Measurements from ENCODE around the gene TBC1D3G. TPM values are rescaled to one million over a fixed set of nuclear protein-coding genes. Genes with fewer than 3 reads are reported as not detected.
"Not testable (repeated sequence)": the region's sequence is repeated elsewhere in the genome, so short reads cannot be mapped to it uniquely, and the experiment has no call there.

The TBC1D3G gene
- 10 to 100 TPM in 1 of 2 donors, not detected in 1; 20.5 TPM for polyA plus RNA-seq

- not testable (repeated sequence) for H3K36me3 ChIP-seq (ENCODE audit: control insufficient read depth in 2 of 2, insufficient read depth in 2 of 2, low read length in 1 of 2); H3K27me3 ChIP-seq (ENCODE audit: control insufficient read depth in 1 of 2, insufficient read depth in 2 of 2, low read length in 2 of 2); H3K4me3 ChIP-seq (ENCODE audit: low read depth in 1 of 2, low read length in 2 of 2); H3K4me1 ChIP-seq (ENCODE audit: control insufficient read depth in 2 of 2, insufficient read depth in 2 of 2, low read length in 1 of 2); H3K9me3 ChIP-seq (ENCODE audit: control insufficient read depth in 2 of 2, insufficient read depth in 1 of 2, low read depth in 1 of 2, low read length in 1 of 2); H3K27ac ChIP-seq (ENCODE audit: low read depth in 2 of 2, low read length in 1 of 2)
- 71% methylated on average over 2 of the region's 9 CpGs; no CpG with 5 or more reads in 1 of the 2 donors for WGBS, 2 donors
Observed at GRCh38 chr17:36323584-36323983, at the start of gene TBC1D3G. TSS of gene TBC1D3G (plus strand) at chr17:36323884. CDS start at chr17:36325412, 1,528 bp downstream.

- H3K4me1 ChIP-seq (ENCODE audit: control insufficient read depth in 2 of 2, insufficient read depth in 2 of 2, low read length in 1 of 2); H3K36me3 ChIP-seq (ENCODE audit: control insufficient read depth in 2 of 2, insufficient read depth in 2 of 2, low read length in 1 of 2); H3K4me3 ChIP-seq (ENCODE audit: low read depth in 1 of 2, low read length in 2 of 2); H3K27ac ChIP-seq (ENCODE audit: low read depth in 2 of 2, low read length in 1 of 2); H3K9me3 ChIP-seq (ENCODE audit: control insufficient read depth in 2 of 2, insufficient read depth in 1 of 2, low read depth in 1 of 2, low read length in 1 of 2); H3K27me3 ChIP-seq (ENCODE audit: control insufficient read depth in 1 of 2, insufficient read depth in 2 of 2, low read length in 2 of 2): not testable (repeated sequence)
- WGBS, 2 donors, result no CpG with 5 or more reads among the region's 1 CpG
Observed at GRCh38 chr17:36283256-36283655, 40.4 kb upstream of the TBC1D3G start.

- H3K27me3 ChIP-seq (ENCODE audit: control insufficient read depth in 1 of 2, insufficient read depth in 2 of 2, low read length in 2 of 2); H3K36me3 ChIP-seq (ENCODE audit: control insufficient read depth in 2 of 2, insufficient read depth in 2 of 2, low read length in 1 of 2); H3K27ac ChIP-seq (ENCODE audit: low read depth in 2 of 2, low read length in 1 of 2); H3K4me1 ChIP-seq (ENCODE audit: control insufficient read depth in 2 of 2, insufficient read depth in 2 of 2, low read length in 1 of 2); H3K4me3 ChIP-seq (ENCODE audit: low read depth in 1 of 2, low read length in 2 of 2); H3K9me3 ChIP-seq (ENCODE audit: control insufficient read depth in 2 of 2, insufficient read depth in 1 of 2, low read depth in 1 of 2, low read length in 1 of 2): not testable (repeated sequence)
- whole genome bisulfite sequencing, 2 donors, result 100% methylated on average over 1 of the region's 5 CpGs; no CpG with 5 or more reads in 1 of the 2 donors
Observed at GRCh38 chr17:36284219-36284618, 39.5 kb upstream of the TBC1D3G start.

- not testable (repeated sequence) for H3K4me1 ChIP-seq (ENCODE audit: control insufficient read depth in 2 of 2, insufficient read depth in 2 of 2, low read length in 1 of 2); H3K36me3 ChIP-seq (ENCODE audit: control insufficient read depth in 2 of 2, insufficient read depth in 2 of 2, low read length in 1 of 2)
- 53 to 72% methylated on average over 1 of the region's 2 CpGs for WGBS, 2 donors
Observed at GRCh38 chr17:36289965-36290612, 33.6 kb upstream of the TBC1D3G start.

GRCh38 chr17:36295161-36295560 lies 28.5 kb upstream of the TBC1D3G start:
- H3K27ac ChIP-seq (ENCODE audit: low read depth in 2 of 2, low read length in 1 of 2); H3K36me3 ChIP-seq (ENCODE audit: control insufficient read depth in 2 of 2, insufficient read depth in 2 of 2, low read length in 1 of 2); H3K9me3 ChIP-seq (ENCODE audit: control insufficient read depth in 2 of 2, insufficient read depth in 1 of 2, low read depth in 1 of 2, low read length in 1 of 2); H3K4me1 ChIP-seq (ENCODE audit: control insufficient read depth in 2 of 2, insufficient read depth in 2 of 2, low read length in 1 of 2); H3K4me3 ChIP-seq (ENCODE audit: low read depth in 1 of 2, low read length in 2 of 2); H3K27me3 ChIP-seq (ENCODE audit: control insufficient read depth in 1 of 2, insufficient read depth in 2 of 2, low read length in 2 of 2): not testable (repeated sequence)
- no CpG with 5 or more reads among the region's 1 CpG for WGBS, 2 donors

More at GRCh38 chr17:36289965-36290612, 33.6 kb upstream of the TBC1D3G start:
- not testable (repeated sequence) for H3K27ac ChIP-seq (ENCODE audit: low read depth in 2 of 2, low read length in 1 of 2); H3K9me3 ChIP-seq (ENCODE audit: control insufficient read depth in 2 of 2, insufficient read depth in 1 of 2, low read depth in 1 of 2, low read length in 1 of 2); H3K4me3 ChIP-seq (ENCODE audit: low read depth in 1 of 2, low read length in 2 of 2); H3K27me3 ChIP-seq (ENCODE audit: control insufficient read depth in 1 of 2, insufficient read depth in 2 of 2, low read length in 2 of 2)

GRCh38 chr17:36315736-36316135 lies 7.9 kb upstream of the TBC1D3G start:
- not testable (repeated sequence) for H3K36me3 ChIP-seq (ENCODE audit: control insufficient read depth in 2 of 2, insufficient read depth in 2 of 2, low read length in 1 of 2); H3K9me3 ChIP-seq (ENCODE audit: control insufficient read depth in 2 of 2, insufficient read depth in 1 of 2, low read depth in 1 of 2, low read length in 1 of 2); H3K27me3 ChIP-seq (ENCODE audit: control insufficient read depth in 1 of 2, insufficient read depth in 2 of 2, low read length in 2 of 2); H3K27ac ChIP-seq (ENCODE audit: low read depth in 2 of 2, low read length in 1 of 2); H3K4me1 ChIP-seq (ENCODE audit: control insufficient read depth in 2 of 2, insufficient read depth in 2 of 2, low read length in 1 of 2); H3K4me3 ChIP-seq (ENCODE audit: low read depth in 1 of 2, low read length in 2 of 2)
- WGBS, 2 donors, result no CpG with 5 or more reads among the region's 2 CpGs

- H3K27me3 ChIP-seq (ENCODE audit: control insufficient read depth in 1 of 2, insufficient read depth in 2 of 2, low read length in 2 of 2); H3K4me1 ChIP-seq (ENCODE audit: control insufficient read depth in 2 of 2, insufficient read depth in 2 of 2, low read length in 1 of 2); H3K4me3 ChIP-seq (ENCODE audit: low read depth in 1 of 2, low read length in 2 of 2); H3K9me3 ChIP-seq (ENCODE audit: control insufficient read depth in 2 of 2, insufficient read depth in 1 of 2, low read depth in 1 of 2, low read length in 1 of 2); H3K36me3 ChIP-seq (ENCODE audit: control insufficient read depth in 2 of 2, insufficient read depth in 2 of 2, low read length in 1 of 2); H3K27ac ChIP-seq (ENCODE audit: low read depth in 2 of 2, low read length in 1 of 2): not testable (repeated sequence)
- 92 to 95% methylated on average over 4 of the region's 6 CpGs for WGBS, 2 donors
Observed at GRCh38 chr17:36362496-36362895, 38.8 kb downstream of the TBC1D3G start.

GRCh38 chr17:36375938-36376337 lies 52.3 kb downstream of the TBC1D3G start:
- not testable (repeated sequence) for H3K27me3 ChIP-seq (ENCODE audit: control insufficient read depth in 1 of 2, insufficient read depth in 2 of 2, low read length in 2 of 2); H3K9me3 ChIP-seq (ENCODE audit: control insufficient read depth in 2 of 2, insufficient read depth in 1 of 2, low read depth in 1 of 2, low read length in 1 of 2); H3K4me1 ChIP-seq (ENCODE audit: control insufficient read depth in 2 of 2, insufficient read depth in 2 of 2, low read length in 1 of 2); H3K4me3 ChIP-seq (ENCODE audit: low read depth in 1 of 2, low read length in 2 of 2); H3K27ac ChIP-seq (ENCODE audit: low read depth in 2 of 2, low read length in 1 of 2); H3K36me3 ChIP-seq (ENCODE audit: control insufficient read depth in 2 of 2, insufficient read depth in 2 of 2, low read length in 1 of 2)
- WGBS, 2 donors, result 33% methylated on average over 1 of the region's 7 CpGs; no CpG with 5 or more reads in 1 of the 2 donors

Other genes with a start within 250 kb of the TBC1D3G start
- under 1 TPM; 0.86 to 0.89 TPM for gene CCL3, start 233.7 kb upstream of the TBC1D3G start, polyA plus RNA-seq
- 1 to 10 TPM; 1.8 TPM for gene CCL4, start 220.1 kb upstream of the TBC1D3G start, polyA plus RNA-seq
- gene TBC1D3B, start 147.2 kb upstream of the TBC1D3G start, polyA plus RNA-seq, result 1 to 10 TPM; 5.8 to 6.9 TPM
- under 1 TPM; 0.18 to 0.32 TPM for gene CCL3L1, start 127.1 kb upstream of the TBC1D3G start, polyA plus RNA-seq
- gene CCL4L2, start 112.8 kb upstream of the TBC1D3G start, polyA plus RNA-seq, result under 1 TPM; 0.45 to 0.92 TPM
- gene TBC1D3I, start 59.3 kb upstream of the TBC1D3G start, polyA plus RNA-seq, result under 1 TPM; 0.14 to 0.38 TPM
- gene TBC1D3H, start 64.6 kb downstream of the TBC1D3G start, polyA plus RNA-seq, result not detected
- 10 to 100 TPM; 14.7 to 37.0 TPM for gene ZNHIT3, start 162.8 kb downstream of the TBC1D3G start, polyA plus RNA-seq
- 10 to 100 TPM; 46.9 to 64.6 TPM for gene MYO19, start 211.0 kb downstream of the TBC1D3G start, polyA plus RNA-seq
- 1 to 10 TPM; 4.5 to 8.1 TPM for gene PIGW, start 211.1 kb downstream of the TBC1D3G start, polyA plus RNA-seq
- 10 to 100 TPM; 32.9 to 42.2 TPM for gene GGNBP2, start 221.0 kb downstream of the TBC1D3G start, polyA plus RNA-seq

All from esophagus (tissue), 2 donors.